Keratinocyte (primary cell): ENCODE results near the gene BCAS3. TPM values are rescaled to one million over a fixed set of nuclear protein-coding genes. Genes with fewer than 3 reads are reported as not detected.

Source experiments
- DNase-seq: peaks from one replicate; pipeline ENCODE4 v3.0.0-alpha.2; 2011; ENCODE audit warnings: low read depth, missing footprints, low spot score
- FAIRE-seq: peaks from 2 replicates; lab custom pipeline; 2011; peaks lifted over from hg19 to GRCh38; lab: Jason Lieb, UNC
- H2AFZ ChIP-seq: 2 replicates; pipeline ENCODE4 v1.6.0; 2012; ENCODE audit warnings: low read length, control low read depth, inconsistent platforms; ENCODE audit not compliant: control insufficient read depth
- H3K27ac ChIP-seq: 2 replicates; pipeline ENCODE4 v1.5.1; 2011; ENCODE audit warnings: low read length; ENCODE audit not compliant: control insufficient read depth, insufficient read depth
- H3K27me3 ChIP-seq: 3 replicates; pipeline ENCODE4 v1.6.0; 2011; ENCODE audit warnings: low read length; ENCODE audit not compliant: control insufficient read depth, insufficient read depth; ENCODE audit errors: extremely low read depth
- H3K36me3 ChIP-seq, 2 experiments: 2 replicates in 1 of 2; 3 replicates in 1 of 2; pipeline ENCODE4 v1.5.1; 2011; ENCODE audit warnings: low read length in 2 of 2, mild to moderate bottlenecking in 1 of 2; ENCODE audit not compliant: control insufficient read depth in 2 of 2, insufficient read depth in 2 of 2; ENCODE audit errors: extremely low read depth in 1 of 2
- H3K4me1 ChIP-seq: 3 replicates; pipeline ENCODE4 v1.5.1; 2011; ENCODE audit warnings: low read length; ENCODE audit not compliant: control insufficient read depth, insufficient read depth; ENCODE audit errors: extremely low read depth
- H3K4me2 ChIP-seq: 3 replicates; pipeline ENCODE4 v1.6.0; 2011; ENCODE audit warnings: low read depth, low read length; ENCODE audit not compliant: control insufficient read depth, insufficient read depth; ENCODE audit errors: extremely low read depth
- H3K4me3 ChIP-seq, 3 experiments: fragments of 200-600 bp in 1 of 3; sonication (generic) in 1 of 3; 2 replicates in 2 of 3; 3 replicates in 1 of 3; pipeline ENCODE4 v1.5.1; 2011 to 2016; ENCODE audit warnings: low read length in 3 of 3, mild to moderate bottlenecking in 3 of 3, control low read depth in 2 of 3, inconsistent platforms in 1 of 3, low read depth in 1 of 3, mixed read lengths in 1 of 3, mixed run types in 1 of 3, moderate library complexity in 1 of 3; ENCODE audit not compliant: control insufficient read depth in 2 of 3, insufficient read depth in 2 of 3; ENCODE audit errors: extremely low read depth in 1 of 3
- H3K79me2 ChIP-seq: 2 replicates; pipeline ENCODE4 v1.6.0; 2012; ENCODE audit warnings: low read length; ENCODE audit not compliant: control insufficient read depth, insufficient read depth
- H3K9ac ChIP-seq: 3 replicates; pipeline ENCODE4 v1.6.0; 2011; ENCODE audit warnings: low read length; ENCODE audit not compliant: control insufficient read depth, insufficient read depth; ENCODE audit errors: extremely low read depth
- H3K9me1 ChIP-seq: 3 replicates; pipeline ENCODE4 v1.6.0; 2011; ENCODE audit warnings: low read length; ENCODE audit not compliant: control insufficient read depth, insufficient read depth; ENCODE audit errors: extremely low read depth
- H3K9me3 ChIP-seq: 2 replicates; pipeline ENCODE4 v1.5.1; 2012; ENCODE audit warnings: low read depth, low read length; ENCODE audit not compliant: control insufficient read depth
- H4K20me1 ChIP-seq: 3 replicates; pipeline ENCODE4 v1.6.0; 2011; ENCODE audit warnings: low read length; ENCODE audit not compliant: control insufficient read depth, insufficient read depth; ENCODE audit errors: extremely low read depth
- CTCF ChIP-seq, 3 experiments: IDR thresholded peaks in 1 of 3; conservative IDR thresholded peaks in 1 of 3; optimal IDR thresholded peaks in 1 of 3; 2 replicates in 2 of 3; 3 replicates in 1 of 3; pipeline versions ENCODE3 to v1.5.1; 2011; ENCODE audit warnings: low read length in 3 of 3, mild to moderate bottlenecking in 3 of 3, moderate library complexity in 2 of 3, control low read depth in 1 of 3, inconsistent platforms in 1 of 3; ENCODE audit not compliant: insufficient read depth in 2 of 3; ENCODE audit errors: extremely low read depth in 1 of 3
- EZH2 ChIP-seq: IDR thresholded peaks from one replicate; pipeline ENCODE4 v1.6.1; 2012; ENCODE audit warnings: inconsistent platforms, mild to moderate bottlenecking, low read length, moderate library complexity
- dilution Hi-C: fragments of 300-500 bp; cut with MboI; formaldehyde crosslinking; loops from one replicate; pipeline ENCODE4 v1.7.0; 2020; ENCODE audit warnings: low sequenced_read_pairs; ENCODE audit not compliant: extremely low pct_ligation_motif_present
- polyA plus RNA-seq, 5 experiments: library from polyadenylated mRNA; depleted of rRNA in 3 of 5; stranded (reverse) in 3 of 5; stranded (forward) in 1 of 5; unstranded in 1 of 5; fragments of >200 nt; gene quantifications; 1 replicate in 1 of 5; 2 replicates in 3 of 5; 3 replicates in 1 of 5; pipeline versions ENCODE4 v1.2.1 to v1.2.3, GENCODE V29; 2011 to 2012; ENCODE audit warnings: missing spikeins in 2 of 5, low read depth in 1 of 5, low replicate concordance in 1 of 5

Gene BCAS3
- polyA plus RNA-seq, 1 donor (not counting 4 experiments of a cell fraction or from before 2014, with no cell fraction given): 11.8 TPM

- Histone ChIP-seq H3K36me3 (no peaks in the 10 kb centered on the region), H3K9me3 (no peaks in the 10 kb centered on the region), H3K27ac (no peak overlapping the region), H3K9ac (no peak overlapping the region), H4K20me1 (no peaks in the 10 kb centered on the region), H3K79me2 (no peaks in the 10 kb centered on the region), H2AFZ (no peak overlapping the region), H3K27me3 (no peaks in the 10 kb centered on the region), H3K4me3 (no peak overlapping the region), H3K4me2 (no peak overlapping the region), H3K9me1 (no peaks in the 10 kb centered on the region), H3K4me1 (no peaks in the 10 kb centered on the region)
- FAIRE-seq (no peak), DNase-seq (no peak)
- dilution Hi-C loops: no loop called here
- no peak for TF ChIP-seq EZH2
- TF ChIP-seq CTCF (optimal IDR thresholded peaks at IDR 0.05 in 1 of 3, IDR thresholded peaks at IDR 0.05 in 1 of 3, conservative IDR thresholded peaks at IDR 0.05 in 1 of 3; ENCODE audit: extremely low read depth in 1 of 3, insufficient read depth in 2 of 3, low read length in 3 of 3): no peak
Observed at GRCh38 chr17:61211236-61211635, 533.6 kb downstream of the BCAS3 start.

- no peak overlapping the region for H3K4me2 ChIP-seq
- H3K9ac ChIP-seq: no peak overlapping the region
- H3K27me3 ChIP-seq: no peaks in the 10 kb centered on the region
- FAIRE-seq (no peak), DNase-seq (no peak)
- TF ChIP-seq EZH2: no peak
- TF ChIP-seq CTCF (optimal IDR thresholded peaks at IDR 0.05 in 1 of 3, IDR thresholded peaks at IDR 0.05 in 1 of 3, conservative IDR thresholded peaks at IDR 0.05 in 1 of 3; ENCODE audit: extremely low read depth in 1 of 3, insufficient read depth in 2 of 3, low read length in 3 of 3): no peak
- H3K36me3 ChIP-seq: no peaks in the 10 kb centered on the region
- H3K9me3 ChIP-seq: no peaks in the 10 kb centered on the region
- no peaks in the 10 kb centered on the region for H3K79me2 ChIP-seq
- no peak overlapping the region for H2AFZ ChIP-seq
- no peak overlapping the region for H3K27ac ChIP-seq
- no peaks in the 10 kb centered on the region for H3K9me1 ChIP-seq
- no peaks in the 10 kb centered on the region for H3K4me1 ChIP-seq
- H4K20me1 ChIP-seq: no peaks in the 10 kb centered on the region
- no peak overlapping the region for H3K4me3 ChIP-seq
- dilution Hi-C loops: no loop called here
Observed at GRCh38 chr17:61212655-61213054, 535.0 kb downstream of the BCAS3 start.
